Measurements from ENCODE around the gene PXN.

Gene PXN

DNA sequence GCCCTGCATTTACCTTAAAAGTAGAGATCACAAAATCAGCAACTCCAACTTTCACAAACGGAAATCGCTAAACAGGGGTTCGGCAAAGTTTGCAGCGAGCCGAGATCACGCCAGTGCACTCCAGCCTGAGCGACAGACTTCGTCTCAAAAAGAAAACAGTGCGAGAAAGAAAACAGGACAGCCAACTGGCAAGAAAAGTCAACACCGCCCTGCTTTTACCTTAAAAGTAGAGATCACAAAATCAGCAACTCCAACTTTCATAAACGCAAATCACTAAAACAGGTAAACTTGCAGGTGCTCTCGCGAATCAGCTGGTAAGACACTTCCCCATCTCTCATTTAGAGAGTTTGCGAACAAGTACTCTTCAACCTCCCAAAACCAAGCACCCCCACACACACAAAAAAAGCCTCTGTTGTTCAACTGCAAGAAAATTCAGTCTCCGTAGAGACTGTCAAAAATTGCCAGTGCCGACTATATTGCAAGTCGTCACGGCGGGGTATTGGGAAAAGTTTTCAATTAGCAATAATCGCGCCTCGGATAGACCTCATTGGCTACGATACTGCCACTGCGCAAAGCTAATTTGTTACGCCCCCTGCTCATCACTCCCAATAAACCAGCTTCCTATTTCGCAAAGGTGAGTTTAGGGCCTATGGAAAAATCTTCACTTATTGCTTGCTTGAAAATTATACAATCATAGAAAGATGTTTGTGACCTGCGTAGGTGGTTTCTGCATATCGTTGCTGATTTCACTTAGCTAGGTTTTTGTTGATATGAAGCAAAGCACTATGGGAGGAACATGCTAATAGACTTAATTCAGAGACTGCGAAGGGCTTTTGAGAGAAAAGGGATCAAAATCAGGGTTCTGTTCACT, 27.4 kb upstream of the PXN start, which contains the start of gene RNU4-1 (continued):
- TF ChIP-seq RARB (CRISPR knock-in tag; IDR thresholded peaks at IDR 0.05) (peak; percentile 91), TOX (CRISPR knock-in tag; IDR thresholded peaks at IDR 0.05; ENCODE audit: borderline replicate concordance) (peak; percentile 83; the same call in 1 of the 2 replicates)

DNA sequence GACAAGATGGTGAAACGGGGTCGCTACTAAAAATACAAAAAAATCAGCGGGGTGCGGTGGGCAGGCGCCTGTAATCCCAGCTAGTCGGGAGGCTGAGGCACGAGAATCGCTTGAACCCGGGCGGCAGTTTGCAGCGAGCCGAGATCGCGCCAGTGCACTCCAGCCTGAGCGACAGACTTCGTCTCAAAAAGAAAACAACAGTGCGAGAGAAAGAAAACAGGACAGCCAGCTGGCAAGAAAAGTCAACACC, 26.8 kb upstream of the PXN start:
- ATAC-seq = peak; percentile 8
- TF ChIP-seq, protein P1, sequence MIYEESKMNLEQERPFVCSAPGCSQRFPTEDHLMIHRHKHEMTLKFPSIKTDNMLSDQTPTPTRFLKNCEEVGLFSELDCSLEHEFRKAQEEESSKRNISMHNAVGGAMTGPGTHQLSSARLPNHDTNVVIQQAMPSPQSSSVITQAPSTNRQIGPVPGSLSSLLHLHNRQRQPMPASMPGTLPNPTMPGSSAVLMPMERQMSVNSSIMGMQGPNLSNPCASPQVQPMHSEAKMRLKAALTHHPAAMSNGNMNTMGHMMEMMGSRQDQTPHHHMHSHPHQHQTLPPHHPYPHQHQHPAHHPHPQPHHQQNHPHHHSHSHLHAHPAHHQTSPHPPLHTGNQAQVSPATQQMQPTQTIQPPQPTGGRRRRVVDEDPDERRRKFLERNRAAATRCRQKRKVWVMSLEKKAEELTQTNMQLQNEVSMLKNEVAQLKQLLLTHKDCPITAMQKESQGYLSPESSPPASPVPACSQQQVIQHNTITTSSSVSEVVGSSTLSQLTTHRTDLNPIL (CRISPR knock-in tag; IDR thresholded peaks at IDR 0.05; ENCODE audit: low read depth) = no peak

DNA sequence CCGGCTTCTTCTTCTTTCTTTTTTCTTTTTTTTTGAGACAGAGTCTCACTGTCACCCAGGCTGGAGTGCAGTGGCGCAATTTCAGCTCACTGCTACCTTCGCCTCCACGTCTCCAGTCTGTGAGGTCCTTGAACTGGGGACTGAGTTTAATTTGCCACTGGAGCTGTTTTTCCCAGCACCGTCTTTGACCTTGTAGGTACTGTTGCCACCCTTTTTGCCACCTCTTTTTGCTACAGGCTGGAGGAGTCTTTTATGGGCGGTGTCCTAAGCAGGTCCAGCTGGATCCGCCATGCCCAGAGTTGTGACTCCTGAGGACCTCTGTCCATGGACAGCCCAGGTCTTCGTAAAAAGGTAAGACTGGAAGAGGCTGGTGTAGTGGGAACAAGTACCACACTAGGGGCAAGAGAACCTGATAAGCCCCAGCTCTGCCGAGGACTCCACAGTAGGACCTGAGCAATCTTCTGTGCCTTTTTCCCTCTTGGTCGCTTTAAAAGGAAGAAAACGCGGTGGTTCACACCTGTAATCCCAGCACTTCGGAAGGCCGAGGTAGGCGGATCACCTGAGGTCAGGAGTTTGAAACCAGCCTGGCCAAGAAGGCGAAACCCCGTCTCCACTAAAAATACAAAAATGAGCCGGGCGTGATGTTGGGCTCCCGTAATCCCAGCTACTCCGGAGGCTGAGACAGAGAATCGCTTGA, 25.2 kb upstream of the PXN start:
- ATAC-seq = peak; percentile 5

DNA sequence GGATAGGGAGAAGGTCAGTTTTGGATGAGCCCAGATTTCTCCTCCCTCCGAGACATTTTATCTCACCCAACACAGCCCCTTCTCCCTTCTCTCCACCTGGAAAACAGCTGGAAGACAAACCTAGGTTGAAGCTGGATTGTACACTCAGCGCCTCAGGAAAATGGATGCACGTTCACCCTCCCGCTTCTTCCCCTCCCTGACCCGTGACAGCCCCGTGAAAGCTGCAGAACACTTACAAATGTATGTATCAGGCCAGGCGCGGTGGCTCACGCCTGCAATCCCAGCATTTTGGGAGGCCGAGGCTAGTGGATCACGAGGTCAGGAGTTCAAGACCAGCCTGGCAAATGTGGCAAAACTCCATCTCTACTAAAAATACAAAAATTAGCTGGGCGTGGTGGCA, 22.0 kb upstream of the PXN start:
- TF ChIP-seq GLIS3 (CRISPR knock-in tag; IDR thresholded peaks at IDR 0.05) (no peak), PPARA (CRISPR knock-in tag; IDR thresholded peaks at IDR 0.05; ENCODE audit: borderline replicate concordance) (no peak), ZNF70 (CRISPR knock-in tag; IDR thresholded peaks at IDR 0.05) (no peak), ZNF565 (CRISPR knock-in tag; conservative IDR thresholded peaks at IDR 0.05; ENCODE audit: low read depth) (no peak), TCF4 (CRISPR knock-in tag; IDR thresholded peaks at IDR 0.05; ENCODE audit: borderline replicate concordance) (no peak), ESRRG (CRISPR knock-in tag; IDR thresholded peaks at IDR 0.05) (no peak), ZC3H10 (CRISPR knock-in tag; IDR thresholded peaks at IDR 0.05) (no peak), ZFP30 (CRISPR knock-in tag; IDR thresholded peaks at IDR 0.05) (no peak), ISL1 (CRISPR knock-in tag; IDR thresholded peaks at IDR 0.05) (no peak), TOX (CRISPR knock-in tag; IDR thresholded peaks at IDR 0.05; ENCODE audit: borderline replicate concordance) (no peak), RARB (CRISPR knock-in tag; IDR thresholded peaks at IDR 0.05) (no peak), OSR1 (CRISPR knock-in tag; IDR thresholded peaks at IDR 0.05) (no peak), ZFP3 (CRISPR knock-in tag; IDR thresholded peaks at IDR 0.05) (no peak), CSDC2 (CRISPR knock-in tag; IDR thresholded peaks at IDR 0.05) (no peak), ZNF8 (CRISPR knock-in tag; IDR thresholded peaks at IDR 0.05) (no peak)
- TF ChIP-seq, protein P1 (CRISPR knock-in tag; IDR thresholded peaks at IDR 0.05; ENCODE audit: low read depth) = no peak
- TF ChIP-seq, protein P2, sequence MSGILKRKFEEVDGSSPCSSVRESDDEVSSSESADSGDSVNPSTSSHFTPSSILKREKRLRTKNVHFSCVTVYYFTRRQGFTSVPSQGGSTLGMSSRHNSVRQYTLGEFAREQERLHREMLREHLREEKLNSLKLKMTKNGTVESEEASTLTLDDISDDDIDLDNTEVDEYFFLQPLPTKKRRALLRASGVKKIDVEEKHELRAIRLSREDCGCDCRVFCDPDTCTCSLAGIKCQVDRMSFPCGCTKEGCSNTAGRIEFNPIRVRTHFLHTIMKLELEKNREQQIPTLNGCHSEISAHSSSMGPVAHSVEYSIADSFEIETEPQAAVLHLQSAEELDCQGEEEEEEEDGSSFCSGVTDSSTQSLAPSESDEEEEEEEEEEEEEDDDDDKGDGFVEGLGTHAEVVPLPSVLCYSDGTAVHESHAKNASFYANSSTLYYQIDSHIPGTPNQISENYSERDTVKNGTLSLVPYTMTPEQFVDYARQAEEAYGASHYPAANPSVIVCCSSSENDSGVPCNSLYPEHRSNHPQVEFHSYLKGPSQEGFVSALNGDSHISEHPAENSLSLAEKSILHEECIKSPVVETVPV (CRISPR knock-in tag; IDR thresholded peaks at IDR 0.05) = no peak
- TF ChIP-seq, protein P3, sequence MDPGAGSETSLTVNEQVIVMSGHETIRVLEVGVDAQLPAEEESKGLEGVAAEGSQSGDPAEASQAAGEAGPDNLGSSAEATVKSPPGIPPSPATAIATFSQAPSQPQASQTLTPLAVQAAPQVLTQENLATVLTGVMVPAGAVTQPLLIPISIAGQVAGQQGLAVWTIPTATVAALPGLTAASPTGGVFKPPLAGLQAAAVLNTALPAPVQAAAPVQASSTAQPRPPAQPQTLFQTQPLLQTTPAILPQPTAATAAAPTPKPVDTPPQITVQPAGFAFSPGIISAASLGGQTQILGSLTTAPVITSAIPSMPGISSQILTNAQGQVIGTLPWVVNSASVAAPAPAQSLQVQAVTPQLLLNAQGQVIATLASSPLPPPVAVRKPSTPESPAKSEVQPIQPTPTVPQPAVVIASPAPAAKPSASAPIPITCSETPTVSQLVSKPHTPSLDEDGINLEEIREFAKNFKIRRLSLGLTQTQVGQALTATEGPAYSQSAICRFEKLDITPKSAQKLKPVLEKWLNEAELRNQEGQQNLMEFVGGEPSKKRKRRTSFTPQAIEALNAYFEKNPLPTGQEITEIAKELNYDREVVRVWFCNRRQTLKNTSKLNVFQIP (CRISPR knock-in tag; IDR thresholded peaks at IDR 0.05; ENCODE audit: borderline replicate concordance, low read depth) = no peak
- TF ChIP-seq, protein P4, sequence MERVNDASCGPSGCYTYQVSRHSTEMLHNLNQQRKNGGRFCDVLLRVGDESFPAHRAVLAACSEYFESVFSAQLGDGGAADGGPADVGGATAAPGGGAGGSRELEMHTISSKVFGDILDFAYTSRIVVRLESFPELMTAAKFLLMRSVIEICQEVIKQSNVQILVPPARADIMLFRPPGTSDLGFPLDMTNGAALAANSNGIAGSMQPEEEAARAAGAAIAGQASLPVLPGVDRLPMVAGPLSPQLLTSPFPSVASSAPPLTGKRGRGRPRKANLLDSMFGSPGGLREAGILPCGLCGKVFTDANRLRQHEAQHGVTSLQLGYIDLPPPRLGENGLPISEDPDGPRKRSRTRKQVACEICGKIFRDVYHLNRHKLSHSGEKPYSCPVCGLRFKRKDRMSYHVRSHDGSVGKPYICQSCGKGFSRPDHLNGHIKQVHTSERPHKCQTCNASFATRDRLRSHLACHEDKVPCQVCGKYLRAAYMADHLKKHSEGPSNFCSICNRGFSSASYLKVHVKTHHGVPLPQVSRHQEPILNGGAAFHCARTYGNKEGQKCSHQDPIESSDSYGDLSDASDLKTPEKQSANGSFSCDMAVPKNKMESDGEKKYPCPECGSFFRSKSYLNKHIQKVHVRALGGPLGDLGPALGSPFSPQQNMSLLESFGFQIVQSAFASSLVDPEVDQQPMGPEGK (CRISPR knock-in tag; IDR thresholded peaks at IDR 0.05; ENCODE audit: borderline replicate concordance) = no peak
- ATAC-seq = no peak

More for the DNA sequence above, 25.2 kb upstream of the PXN start:
- TF ChIP-seq ZC3H10 (CRISPR knock-in tag; IDR thresholded peaks at IDR 0.05) (no peak), SNAI2 (CRISPR knock-in tag; IDR thresholded peaks at IDR 0.05) (no peak), ZNF70 (CRISPR knock-in tag; IDR thresholded peaks at IDR 0.05) (no peak), PPARA (CRISPR knock-in tag; IDR thresholded peaks at IDR 0.05; ENCODE audit: borderline replicate concordance) (no peak), TCF4 (CRISPR knock-in tag; IDR thresholded peaks at IDR 0.05; ENCODE audit: borderline replicate concordance) (no peak), CSDC2 (CRISPR knock-in tag; IDR thresholded peaks at IDR 0.05) (no peak), OSR1 (CRISPR knock-in tag; IDR thresholded peaks at IDR 0.05) (no peak), ZFP3 (CRISPR knock-in tag; IDR thresholded peaks at IDR 0.05) (no peak), ARNTL (CRISPR knock-in tag; IDR thresholded peaks at IDR 0.05; ENCODE audit: borderline replicate concordance, low read depth) (no peak), GLIS3 (CRISPR knock-in tag; IDR thresholded peaks at IDR 0.05) (no peak), BACH2 (CRISPR knock-in tag; IDR thresholded peaks at IDR 0.05; ENCODE audit: borderline replicate concordance) (no peak), ESRRG (CRISPR knock-in tag; IDR thresholded peaks at IDR 0.05) (no peak), ZFP30 (CRISPR knock-in tag; IDR thresholded peaks at IDR 0.05) (no peak)
- TF ChIP-seq, protein P1 (CRISPR knock-in tag; IDR thresholded peaks at IDR 0.05; ENCODE audit: low read depth) = no peak
- TF ChIP-seq, protein P2 (CRISPR knock-in tag; IDR thresholded peaks at IDR 0.05) = no peak

Measured in SK-N-SH treated with all-trans-retinoic acid at 6 μM for 48 hours (cell line).